GM12892 (cell line): Measurements from ENCODE around the gene CBS.
"Not testable (repeated sequence)": the region's sequence is repeated elsewhere in the genome, so short reads cannot be mapped to it uniquely, and the experiment has no call there.

Experiments
- DNase-seq: peaks from one replicate; pipeline ENCODE4 v3.0.0; 2011; ENCODE audit not compliant: insufficient read length
- FAIRE-seq: peaks from 2 replicates; lab custom pipeline; 2011; peaks lifted over from hg19 to GRCh38; lab: Jason Lieb, UNC
- POLR2A ChIP-seq: IDR thresholded peaks from 2 replicates; pipeline ENCODE4 v1.6.1; 2011; ENCODE audit warnings: low read depth, low read length, control low read depth
- POLR2AphosphoS5 ChIP-seq: IDR thresholded peaks from 2 replicates; pipeline ENCODE4 v1.6.1; 2011; ENCODE audit warnings: low read depth, low read length, control low read depth
- TAF1 ChIP-seq: IDR thresholded peaks from 2 replicates; pipeline ENCODE4 v1.6.1; 2011; ENCODE audit warnings: low read depth, mild to moderate bottlenecking, control low read depth, low read length, borderline replicate concordance

Gene CBS

DNA sequence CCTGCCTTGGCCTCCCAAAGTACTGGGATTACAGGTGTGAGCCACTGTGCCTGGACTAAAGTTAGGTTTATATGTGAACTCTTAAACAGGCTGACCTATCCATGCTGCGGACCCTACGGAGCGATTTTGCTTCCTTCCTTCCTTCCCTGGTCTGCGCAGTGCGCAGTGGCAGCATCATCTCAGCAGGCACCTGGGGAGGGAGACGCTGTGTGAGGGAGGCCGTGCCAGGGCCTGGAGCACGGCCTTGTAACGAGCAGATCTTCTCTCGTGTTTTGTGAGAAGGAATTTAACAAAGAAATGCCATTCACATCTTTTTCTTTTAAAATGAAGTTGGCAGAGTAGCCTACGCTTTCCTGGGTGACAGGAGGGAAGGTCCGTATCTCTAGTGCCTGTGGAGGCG, 55.5 kb downstream of the CBS start:
- DNase-seq (no peak), FAIRE-seq (no peak)
- TF ChIP-seq TAF1 = no peak
- TF ChIP-seq POLR2AphosphoS5 = no peak
- TF ChIP-seq POLR2A = no peak

DNA sequence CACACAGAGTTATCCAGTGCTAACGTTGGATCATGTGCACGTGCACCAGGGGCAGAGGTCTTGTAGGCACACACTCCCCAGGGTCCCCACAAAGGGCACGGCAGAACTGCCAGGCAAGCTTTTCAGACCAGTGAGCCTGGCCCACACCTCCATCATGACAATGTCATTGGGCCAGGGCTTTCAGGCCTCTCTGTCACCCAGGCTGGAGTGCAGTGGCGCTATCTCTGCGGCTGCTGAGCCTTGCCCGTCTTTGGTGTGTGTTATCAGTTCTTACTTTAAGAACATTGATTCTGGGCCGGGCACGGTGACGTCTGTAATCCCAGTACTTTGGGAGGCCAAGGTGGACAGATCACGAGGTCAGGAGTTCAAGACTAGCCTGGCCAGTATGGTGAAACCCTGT, 57.1 kb downstream of the CBS start:
- DNase-seq (no peak), FAIRE-seq (no peak)
- TF ChIP-seq TAF1 (no peak), POLR2AphosphoS5 (no peak), POLR2A (no peak)

DNA sequence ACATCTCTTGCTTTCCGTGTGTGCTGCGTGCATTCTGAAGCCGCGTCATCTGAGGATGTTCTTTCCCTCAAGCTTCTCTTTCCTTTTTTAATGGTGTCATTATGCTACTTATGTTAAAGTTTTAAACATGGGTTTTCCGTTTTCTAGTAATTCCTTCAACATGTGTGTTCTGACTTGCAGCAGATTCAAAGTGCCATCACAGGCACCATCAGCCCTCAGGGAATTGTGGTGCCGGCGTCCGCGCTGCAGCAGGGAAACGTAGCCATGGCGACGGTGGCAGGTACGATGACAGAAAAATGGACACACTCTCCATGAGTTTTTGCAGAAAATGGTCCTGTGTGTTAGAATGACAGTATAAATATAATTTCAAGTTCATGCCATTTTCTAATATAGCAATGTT, 58.9 kb downstream of the CBS start:
- TF ChIP-seq TAF1 (no peak), POLR2AphosphoS5 (no peak), POLR2A (no peak)
- DNase-seq (no peak), FAIRE-seq (no peak)

DNA sequence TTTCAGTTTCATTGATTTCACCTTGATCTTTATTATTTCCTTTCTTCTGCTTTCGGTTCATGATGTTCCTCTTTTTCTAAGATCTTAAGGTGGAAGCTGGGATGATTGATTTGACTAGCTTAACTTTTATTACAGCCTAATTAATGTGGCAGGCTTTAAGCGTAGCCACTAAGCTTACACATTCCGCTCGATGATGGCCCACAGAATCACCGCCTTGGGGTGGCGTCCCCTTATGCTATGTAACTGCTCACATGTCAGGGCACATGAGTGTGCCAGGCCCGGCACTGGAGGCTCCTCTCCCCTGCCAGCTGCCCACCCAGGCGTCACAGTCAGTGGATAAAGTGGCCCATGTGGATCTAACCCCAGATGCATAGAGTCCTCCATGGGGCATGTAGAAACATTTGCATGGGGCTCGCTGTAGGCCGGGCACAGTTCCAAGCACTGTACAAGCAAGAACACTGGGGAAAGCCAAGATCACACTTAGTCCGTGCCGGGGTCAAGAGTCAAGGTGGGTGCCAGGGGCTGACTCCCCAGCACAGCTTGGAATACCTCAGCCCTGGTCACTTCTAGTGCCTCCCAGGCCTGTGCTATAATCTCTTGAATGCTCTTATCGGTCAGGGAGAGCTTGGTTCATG, 59.6 kb downstream of the CBS start:
- no peak for DNase-seq
- FAIRE-seq = no peak
- TF ChIP-seq TAF1 (no peak), POLR2AphosphoS5 (no peak), POLR2A (no peak)

DNA sequence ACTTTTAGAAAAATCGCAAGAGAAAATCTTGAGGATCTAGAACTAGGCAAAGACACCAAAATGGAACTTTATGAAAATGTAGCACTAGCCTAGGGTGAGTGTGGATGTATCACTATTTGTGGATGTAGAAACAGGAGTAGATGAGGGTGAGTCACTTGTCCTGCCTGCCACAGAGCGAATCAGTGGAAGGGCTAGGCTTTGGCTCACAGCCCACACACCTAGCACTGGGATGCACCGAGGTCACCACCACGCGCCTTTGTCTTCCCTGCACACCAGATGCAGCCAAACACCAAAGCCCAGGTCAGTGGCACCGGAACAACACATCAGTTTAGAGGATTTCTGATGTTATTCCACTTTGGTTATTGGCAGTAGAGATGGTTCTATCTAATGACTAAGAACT, 63.0 kb downstream of the CBS start:
- no peak for DNase-seq
- no peak for TF ChIP-seq POLR2AphosphoS5
- TF ChIP-seq POLR2A = no peak
- no peak for TF ChIP-seq TAF1
- no peak for FAIRE-seq

DNA sequence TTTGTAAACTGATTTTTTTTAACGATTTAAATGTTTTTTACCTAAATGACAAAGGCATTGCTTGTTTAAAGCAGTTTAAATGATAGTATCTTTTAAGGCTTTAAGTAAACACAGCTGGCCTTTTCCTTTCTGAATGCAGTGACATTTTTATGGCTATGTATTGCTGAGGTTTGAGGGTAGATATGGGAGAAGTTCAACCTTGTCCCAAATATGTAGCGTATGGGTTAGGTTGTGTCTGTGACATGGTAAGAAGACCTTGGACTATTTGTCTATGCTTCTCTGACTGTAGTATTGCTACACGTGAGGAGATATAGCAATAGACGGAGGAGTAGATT, 68.8 kb downstream of the CBS start:
- TF ChIP-seq TAF1 (no peak), POLR2A (no peak), POLR2AphosphoS5 (no peak)
- no peak for DNase-seq
- no peak for FAIRE-seq

DNA sequence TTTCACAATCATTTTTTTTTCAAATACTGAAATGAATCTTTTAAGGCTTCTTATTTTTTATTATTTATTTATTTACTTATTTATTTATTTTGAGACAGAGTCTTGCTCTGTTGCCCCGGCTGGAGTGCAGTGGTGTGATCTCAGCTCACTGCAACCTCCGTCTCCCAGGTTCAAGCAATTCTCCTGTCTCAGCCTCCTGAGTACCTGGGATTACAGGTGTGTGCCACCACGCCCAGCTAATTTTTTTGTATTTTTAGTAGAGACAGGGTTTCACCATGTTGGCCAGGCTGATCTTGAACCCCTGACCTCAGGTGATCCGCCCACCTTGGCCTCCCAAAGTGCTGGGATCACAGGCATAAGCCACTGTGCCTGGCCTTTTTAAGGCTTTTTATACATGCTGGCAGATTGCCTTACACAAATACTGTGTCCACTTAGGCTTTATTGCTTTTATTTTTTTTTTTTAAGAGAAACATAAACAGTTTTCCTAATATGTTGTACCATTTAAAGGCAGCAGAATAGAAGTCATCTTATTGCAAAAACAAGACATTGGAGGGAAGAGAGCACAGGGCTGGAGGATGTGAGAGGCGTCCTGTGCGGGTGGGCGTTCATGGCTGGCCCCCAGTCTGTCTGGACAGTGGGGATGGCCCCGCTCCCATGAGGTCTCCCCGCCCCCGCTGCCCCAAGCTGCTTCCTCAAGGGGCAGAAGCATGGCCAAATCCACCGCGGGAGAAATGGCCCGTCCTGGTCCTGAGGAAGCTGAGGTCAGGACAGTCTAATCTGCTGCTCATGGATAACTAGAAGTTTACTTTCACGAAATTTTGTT, 69.4 kb downstream of the CBS start:
- FAIRE-seq = not testable (repeated sequence)

DNA sequence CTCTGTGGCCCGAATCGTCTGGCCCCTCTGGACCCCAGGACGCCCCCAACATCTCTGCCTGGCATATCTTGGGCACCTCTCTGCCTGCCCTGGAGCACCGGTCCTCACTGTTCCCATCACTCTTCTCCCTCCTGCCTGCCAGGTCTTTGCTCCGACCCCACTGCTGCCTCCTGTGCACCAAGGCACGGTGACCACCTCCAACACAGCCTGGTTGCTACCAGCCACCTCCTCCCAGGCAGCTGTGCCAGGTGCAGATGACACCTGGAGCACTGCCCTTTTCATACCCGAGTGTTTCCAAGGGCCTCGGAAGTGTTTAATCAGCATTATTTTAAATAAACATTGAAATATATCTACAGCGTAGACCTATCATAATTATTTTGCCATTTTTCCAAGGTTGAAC, 70.0 kb downstream of the CBS start:
- FAIRE-seq = no peak
- TF ChIP-seq TAF1 (no peak), POLR2A (no peak), POLR2AphosphoS5 (no peak)
- DNase-seq = no peak

More for the DNA sequence above, 69.4 kb downstream of the CBS start:
- DNase-seq = not testable (repeated sequence)

DNA sequence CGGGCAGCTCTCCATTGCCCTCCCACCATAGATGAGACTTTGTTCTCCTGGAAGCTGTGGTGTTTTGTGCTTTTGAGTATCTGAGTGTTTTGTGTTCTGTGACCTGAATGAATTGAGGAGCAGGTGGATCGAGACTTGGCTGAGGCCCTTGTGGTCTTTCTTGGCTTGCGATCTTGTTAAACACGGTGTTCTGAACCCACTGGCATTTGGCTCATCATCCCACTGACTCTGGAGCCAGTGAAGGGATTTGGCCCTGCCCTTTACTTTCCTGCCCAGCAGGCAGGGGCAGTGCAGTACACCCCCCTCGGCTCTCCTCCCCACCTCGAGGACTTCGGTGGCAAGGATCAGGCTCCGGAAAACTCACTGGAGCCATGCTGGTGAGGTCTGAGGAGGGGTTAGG, 70.7 kb downstream of the CBS start:
- FAIRE-seq (no peak), DNase-seq (no peak)
- TF ChIP-seq TAF1 (no peak), POLR2AphosphoS5 (no peak), POLR2A (no peak)
